K562 (cell line): Measurements from ENCODE around the gene GASK1A. TPM values are rescaled to one million over a fixed set of nuclear protein-coding genes. Genes with fewer than 3 reads are reported as not detected.

Experiments used
- ATAC-seq: fragments of 200-7000 bp; cut with Tn5 transposase; 3 replicates; pipeline ENCODE4 v1.9.1; 2020; ENCODE audit warnings: moderate library complexity
- BruUV-seq: library from RNA; stranded (reverse); fragments of 400-500 nt; replicated peaks from 2 replicates; lab custom pipeline; 2021; lab: Mats Ljungman, UMichigan
- CTCF ChIA-PET: fragments of 300-600 bp; formaldehyde crosslinking; extraction: SDS; loops from one replicate; lab custom pipeline; 2021; ENCODE audit warnings: low intra/inter-chr PET ratio; lab: Yijun Ruan, JAX
- POLR2A ChIA-PET: fragments of 300-600, 350-650 bp; sonication (Branson Sonifier 250); formaldehyde crosslinking; extraction: SDS; loops from one replicate; lab custom pipeline; 2021; ENCODE audit warnings: antibody characterized with exemption, inconsistent platforms; lab: Yijun Ruan, JAX
- DNase-seq, 4 experiments: peaks; one replicate each; pipeline versions ENCODE4 v3.0.0 to v3.0.0-alpha.2; 2011 to 2018; ENCODE audit warnings: low spot score in 3 of 4, mixed read lengths in 3 of 4; ENCODE audit errors: extremely low read depth in 1 of 4
- FAIRE-seq: peaks from 2 replicates; lab custom pipeline; 2011; peaks lifted over from hg19 to GRCh38; lab: Jason Lieb, UNC
- H2AFZ ChIP-seq: 2 replicates; pipeline ENCODE4 v1.6.0; 2011; ENCODE audit warnings: low read depth, low read length, control low read depth, inconsistent platforms
- H3K27ac ChIP-seq: fragments of 200-600 bp; 3 replicates; pipeline ENCODE4 v1.8.0; 2011; ENCODE audit warnings: low read depth, mild to moderate bottlenecking, control low read depth, inconsistent platforms, low read length, moderate library complexity, mixed read lengths; ENCODE audit errors: extremely low read depth
- H3K27me3 ChIP-seq, 2 experiments: fragments of 300-600 bp in 1 of 2; 2 replicates in 1 of 2; 3 replicates in 1 of 2; pipeline versions ENCODE4 v1.6.0 to v1.8.0; 2011; ENCODE audit warnings: inconsistent platforms in 2 of 2, low read length in 2 of 2, mild to moderate bottlenecking in 1 of 2, mixed read lengths in 1 of 2, moderate library complexity in 1 of 2; ENCODE audit not compliant: control insufficient read depth in 2 of 2, insufficient read depth in 2 of 2
- H3K36me3 ChIP-seq: fragments of 300-600 bp; 3 replicates; pipeline ENCODE4 v1.8.0; 2011; ENCODE audit warnings: mild to moderate bottlenecking, low read length, inconsistent platforms; ENCODE audit not compliant: control insufficient read depth, insufficient read depth
- H3K4me1 ChIP-seq, 2 experiments: fragments of 200-600 bp in 1 of 2; replicated peaks in 1 of 2; 2 replicates in 1 of 2; 3 replicates in 1 of 2; pipeline versions ENCODE4 v1.5.1 to v1.8.0; 2011; ENCODE audit warnings: inconsistent platforms in 2 of 2, low read length in 2 of 2, mild to moderate bottlenecking in 1 of 2, mixed read lengths in 1 of 2, moderate library complexity in 1 of 2; ENCODE audit not compliant: control insufficient read depth in 2 of 2, insufficient read depth in 2 of 2
- H3K4me2 ChIP-seq: 2 replicates; pipeline ENCODE4 v1.6.1; 2011; ENCODE audit warnings: low read length, control low read depth, inconsistent platforms, mixed read lengths; ENCODE audit not compliant: insufficient read depth
- H3K4me3 ChIP-seq: fragments of 200-600 bp; sonication (generic), shearing (Covaris generic); 2 replicates; pipeline ENCODE4 v1.5.1; 2016; ENCODE audit warnings: control low read depth, inconsistent platforms
- H3K79me2 ChIP-seq: fragments of 200-600 bp; 3 replicates; pipeline ENCODE4 v1.8.0; 2011; ENCODE audit warnings: low read length, inconsistent platforms; ENCODE audit not compliant: control insufficient read depth, insufficient read depth
- H3K9ac ChIP-seq, 2 experiments: 2 replicates each; pipeline versions ENCODE4 v1.6.0 to v1.6.1; 2011; ENCODE audit warnings: low read depth in 2 of 2, low read length in 2 of 2, control low read depth in 1 of 2, inconsistent platforms in 1 of 2, mild to moderate bottlenecking in 1 of 2, mixed read lengths in 1 of 2; ENCODE audit not compliant: insufficient read depth in 1 of 2
- H3K9me1 ChIP-seq: one replicate; pipeline ENCODE4 v1.6.0; 2011; ENCODE audit warnings: inconsistent platforms, mild to moderate bottlenecking, low read length, moderate library complexity; ENCODE audit not compliant: control insufficient read depth, insufficient read depth
- H3K9me3 ChIP-seq: replicated peaks from 2 replicates; pipeline ENCODE4 v1.5.1; 2011; ENCODE audit warnings: low read depth, low read length, inconsistent platforms; ENCODE audit not compliant: control insufficient read depth, insufficient read depth
- H4K20me1 ChIP-seq: replicated peaks from 2 replicates; pipeline ENCODE4 v1.6.1; 2011; ENCODE audit warnings: low read length, inconsistent platforms, mixed read lengths; ENCODE audit not compliant: control insufficient read depth, insufficient read depth
- CCNT2 ChIP-seq: IDR thresholded peaks from 2 replicates; pipeline ENCODE4 v1.6.1; 2011; ENCODE audit warnings: borderline replicate concordance, low read depth, mild to moderate bottlenecking, moderate library complexity, mixed read lengths, low read length; ENCODE audit not compliant: insufficient read length; ENCODE audit errors: extremely low read depth
- CTBP1 ChIP-seq: fragments of 450-650 bp; IDR thresholded peaks from 2 replicates; pipeline ENCODE4 v1.6.1; 2016; ENCODE audit warnings: borderline replicate concordance
- JUNB ChIP-seq: fragments of 450-650 bp; formaldehyde crosslinking; conservative IDR thresholded peaks from 2 replicates; pipeline ENCODE4 v1.4.0; 2020; ENCODE audit warnings: mild to moderate bottlenecking
- MAX ChIP-seq: sonication (generic); formaldehyde crosslinking; IDR thresholded peaks from 2 replicates; pipeline ENCODE4 v1.9.0; 2022; ENCODE audit warnings: mild to moderate bottlenecking, missing genetic modification reagents
- RBM15 ChIP-seq: fragments of 200-400 bp; formaldehyde crosslinking; IDR thresholded peaks from 2 replicates; pipeline ENCODE4 v1.6.1; 2018; ENCODE audit warnings: mild to moderate bottlenecking, low read length, moderate library complexity; ENCODE audit not compliant: insufficient read depth
- ZNF253 ChIP-seq: fragments of 250-450 bp; sonication (Bioruptor Pico); conservative IDR thresholded peaks from 2 replicates; pipeline ENCODE4 v1.6.1; 2021; ENCODE audit warnings: mild to moderate bottlenecking
- ZNF324 ChIP-seq: fragments of 250-450 bp; sonication (Bioruptor Pico); IDR thresholded peaks from 2 replicates; pipeline ENCODE4 v1.4.0; 2020; ENCODE audit warnings: mild to moderate bottlenecking
- ZNF707 ChIP-seq: fragments of 250-450 bp; sonication (Bioruptor Pico); conservative IDR thresholded peaks from 2 replicates; pipeline ENCODE4 v1.8.0; 2022; ENCODE audit warnings: inconsistent platforms, mild to moderate bottlenecking, moderate library complexity
- WGBS: fragments of 100-300 bp; shearing (Covaris generic); methylation state at CpG from one replicate; pipeline ENCODE4 v1.1.6; 2016; ENCODE audit warnings: low coverage, mixed read lengths; ENCODE audit not compliant: insufficient coverage; ENCODE audit errors: missing lambda C conversion rate; 5-methylcytosine and 5-hydroxymethylcytosine counted together
- in situ Hi-C: fragments of 300-500 bp; cut with MboI; formaldehyde crosslinking; loops from 4 replicates; pipeline ENCODE4 v1.15.0; 2018; ENCODE audit warnings: inconsistent platforms, mixed read lengths
- intact Hi-C: fragments of 100-400 bp; cut with micrococcal nuclease; formaldehyde crosslinking; loops from 2 replicates; pipeline ENCODE4 v1.14.2; 2022
- polyA plus RNA-seq, 8 experiments: library from polyadenylated mRNA; depleted of rRNA in 4 of 8; stranded (reverse) in 5 of 8; unstranded in 3 of 8; fragments of >200 nt; fragmentation: Nextera tagmentation in 2 of 8; fragmentation: Illumina TruSeq in 1 of 8; extraction: Ambion mirVana in 2 of 8; extraction: Trizol in 1 of 8; gene quantifications; 2 replicates each; pipeline versions ENCODE4 v1.2.1 to v1.2.3, GENCODE V29; 2011 to 2014; ENCODE audit warnings: inconsistent platforms in 1 of 8, missing spikeins in 1 of 8
- total RNA-seq, 7 experiments: library from RNA; depleted of rRNA in 6 of 7; stranded (reverse); fragments of >200 nt in 6 of 7; fragmentation: Illumina TruSeq in 2 of 7; extraction: Trizol in 2 of 7; gene quantifications; 2 replicates each; pipeline versions ENCODE4 v1.2.1 to v1.2.3, GENCODE V29; 2011 to 2021; ENCODE audit warnings: low replicate concordance in 1 of 7
- TF ChIP-seq, protein P1 (sequence below): fragments of 250-450 bp; sonication (Bioruptor Pico); IDR thresholded peaks from 2 replicates; pipeline ENCODE4 v1.5.0; 2021; ENCODE audit warnings: mild to moderate bottlenecking, moderate library complexity
- TF ChIP-seq, protein P2 (sequence below): sonication (generic); formaldehyde crosslinking; IDR thresholded peaks from 2 replicates; pipeline ENCODE4 v1.4.0; 2020; ENCODE audit warnings: mild to moderate bottlenecking, missing genetic modification reagents

GASK1A gene
- total and polyA plus RNA-seq, 9 of the 15 experiments (the other 6 are each of a cell fraction or from before 2014, with no cell fraction given) = 0.04 to 0.11 (median 0.05) TPM; not detected in 5

DNA sequence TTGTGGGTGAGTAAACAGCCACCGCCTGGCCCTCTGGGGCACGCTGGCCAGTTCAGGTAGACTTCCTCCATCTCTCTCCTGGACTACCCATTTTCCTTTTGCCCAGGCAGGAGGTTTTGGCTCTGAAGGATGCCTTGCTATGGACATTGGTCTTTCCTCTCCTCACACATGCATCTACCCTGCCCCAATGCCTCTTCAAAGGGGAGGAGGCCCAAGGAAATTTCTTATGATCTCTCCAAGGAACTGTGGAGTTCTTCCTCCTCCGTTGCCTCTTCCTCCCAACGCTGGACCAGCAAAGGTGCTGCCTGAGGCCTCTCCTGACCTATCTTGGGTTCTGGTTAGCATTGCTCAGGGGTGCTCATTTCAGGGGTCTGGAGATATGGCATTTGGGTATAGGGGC is 93.2 kb downstream of the GASK1A start:
- no peak overlapping the region for H3K4me3 ChIP-seq
- H2AFZ ChIP-seq = no peak overlapping the region
- no peaks in the 10 kb centered on the region for H3K4me1 ChIP-seq
- ChIA-PET CTCF (no interaction called here), POLR2A (no interaction called here)
- no peak overlapping the region for H3K9ac ChIP-seq
- TF ChIP-seq CTBP1 = no peak
- no peak for TF ChIP-seq ZNF707
- no peak for TF ChIP-seq JUNB (CRISPR knock-in tag)
- TF ChIP-seq MAX (CRISPR knock-in tag) = no peak
- TF ChIP-seq ZNF253 (CRISPR knock-in tag) = no peak
- TF ChIP-seq ZNF324 (CRISPR knock-in tag) = no peak
- no peak for TF ChIP-seq CCNT2
- no peak for TF ChIP-seq RBM15
- TF ChIP-seq, protein P1, sequence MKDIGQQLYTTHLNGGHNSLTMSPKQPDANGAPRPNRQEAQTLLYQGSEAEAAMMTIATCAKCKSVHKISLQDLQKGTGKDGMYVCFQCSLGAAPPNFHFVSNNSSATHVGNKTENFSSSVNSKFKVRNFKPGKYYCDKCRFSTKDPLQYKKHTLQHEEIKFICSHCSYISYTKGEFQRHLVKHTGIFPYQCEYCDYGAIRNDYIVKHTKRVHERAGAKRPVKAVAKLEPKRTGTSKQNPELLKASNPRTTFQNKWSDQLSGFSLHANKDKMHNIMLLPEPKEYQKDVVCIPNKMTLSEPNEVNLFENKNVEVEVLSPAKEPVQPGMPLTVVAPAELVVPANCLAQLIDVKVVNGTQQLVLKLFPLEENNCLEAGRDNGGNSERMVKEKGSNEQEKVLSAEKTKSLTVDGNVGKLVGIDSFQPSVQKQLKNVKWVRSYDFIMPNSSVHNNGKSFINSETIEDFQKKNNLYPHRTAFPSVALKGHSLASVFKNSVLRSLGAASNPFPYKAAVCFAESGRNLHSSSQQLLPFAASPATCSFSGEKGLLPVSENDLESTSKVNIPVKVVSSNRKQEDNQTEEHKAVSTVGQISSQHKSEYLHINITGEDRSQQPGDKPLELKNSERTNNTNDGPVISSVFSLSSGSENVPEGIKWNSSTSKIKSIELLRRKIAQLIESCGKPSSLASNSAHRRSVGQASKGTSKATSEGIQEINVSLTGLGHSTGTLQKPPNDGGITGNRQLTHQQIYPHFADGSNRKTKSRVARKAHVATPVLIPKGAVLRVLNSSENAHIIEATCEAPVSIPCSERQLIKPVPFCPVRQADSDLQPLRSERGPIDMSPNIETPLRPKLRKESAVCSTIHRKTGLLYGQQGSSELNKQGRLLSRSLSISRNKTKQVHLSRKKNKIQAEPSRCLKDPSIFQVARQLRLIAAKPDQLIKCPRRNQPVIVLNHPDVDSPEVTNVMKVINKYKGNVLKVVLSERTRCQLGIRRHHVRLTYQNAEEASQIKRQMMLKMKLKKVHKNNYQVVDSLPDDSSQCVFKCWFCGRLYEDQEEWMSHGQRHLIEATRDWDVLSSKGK (CRISPR knock-in tag) = no peak
- TF ChIP-seq, protein P2, sequence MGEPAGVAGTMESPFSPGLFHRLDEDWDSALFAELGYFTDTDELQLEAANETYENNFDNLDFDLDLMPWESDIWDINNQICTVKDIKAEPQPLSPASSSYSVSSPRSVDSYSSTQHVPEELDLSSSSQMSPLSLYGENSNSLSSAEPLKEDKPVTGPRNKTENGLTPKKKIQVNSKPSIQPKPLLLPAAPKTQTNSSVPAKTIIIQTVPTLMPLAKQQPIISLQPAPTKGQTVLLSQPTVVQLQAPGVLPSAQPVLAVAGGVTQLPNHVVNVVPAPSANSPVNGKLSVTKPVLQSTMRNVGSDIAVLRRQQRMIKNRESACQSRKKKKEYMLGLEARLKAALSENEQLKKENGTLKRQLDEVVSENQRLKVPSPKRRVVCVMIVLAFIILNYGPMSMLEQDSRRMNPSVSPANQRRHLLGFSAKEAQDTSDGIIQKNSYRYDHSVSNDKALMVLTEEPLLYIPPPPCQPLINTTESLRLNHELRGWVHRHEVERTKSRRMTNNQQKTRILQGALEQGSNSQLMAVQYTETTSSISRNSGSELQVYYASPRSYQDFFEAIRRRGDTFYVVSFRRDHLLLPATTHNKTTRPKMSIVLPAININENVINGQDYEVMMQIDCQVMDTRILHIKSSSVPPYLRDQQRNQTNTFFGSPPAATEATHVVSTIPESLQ (CRISPR knock-in tag) = no peak
- no peaks in the 10 kb centered on the region for H3K79me2 ChIP-seq
- 0% methylated on average over 4 of the region's 4 CpGs for WGBS
- no peaks in the 10 kb centered on the region for H3K9me1 ChIP-seq
- intact Hi-C loops (loop anchor here (10.0 kb wide), 1 partner anchor 108 kb away; no protein-coding TSS in a partner anchor), in situ Hi-C loops (no loop called here)
- ATAC-seq (no peak), DNase-seq (no peak), FAIRE-seq (no peak)
- H4K20me1 ChIP-seq = no peaks in the 10 kb centered on the region
- no peak overlapping the region for H3K27ac ChIP-seq
- no TSS peak for BruUV-seq
- peaks cover 0 to 9% of the 10 kb centered on the region in 2 experiments; a peak in 2 of 5 replicates for H3K27me3 ChIP-seq
- no peaks in the 10 kb centered on the region for H3K36me3 ChIP-seq
- no peaks in the 10 kb centered on the region for H3K9me3 ChIP-seq
- H3K4me2 ChIP-seq = no peak overlapping the region
